Measurements from ENCODE around the gene HOXA10. TPM values are rescaled to one million over a fixed set of nuclear protein-coding genes. Genes with fewer than 3 reads are reported as not detected.

Gene HOXA10
- total RNA-seq, 1 experiment from 2014 or later, result 19.6 TPM

DNA sequence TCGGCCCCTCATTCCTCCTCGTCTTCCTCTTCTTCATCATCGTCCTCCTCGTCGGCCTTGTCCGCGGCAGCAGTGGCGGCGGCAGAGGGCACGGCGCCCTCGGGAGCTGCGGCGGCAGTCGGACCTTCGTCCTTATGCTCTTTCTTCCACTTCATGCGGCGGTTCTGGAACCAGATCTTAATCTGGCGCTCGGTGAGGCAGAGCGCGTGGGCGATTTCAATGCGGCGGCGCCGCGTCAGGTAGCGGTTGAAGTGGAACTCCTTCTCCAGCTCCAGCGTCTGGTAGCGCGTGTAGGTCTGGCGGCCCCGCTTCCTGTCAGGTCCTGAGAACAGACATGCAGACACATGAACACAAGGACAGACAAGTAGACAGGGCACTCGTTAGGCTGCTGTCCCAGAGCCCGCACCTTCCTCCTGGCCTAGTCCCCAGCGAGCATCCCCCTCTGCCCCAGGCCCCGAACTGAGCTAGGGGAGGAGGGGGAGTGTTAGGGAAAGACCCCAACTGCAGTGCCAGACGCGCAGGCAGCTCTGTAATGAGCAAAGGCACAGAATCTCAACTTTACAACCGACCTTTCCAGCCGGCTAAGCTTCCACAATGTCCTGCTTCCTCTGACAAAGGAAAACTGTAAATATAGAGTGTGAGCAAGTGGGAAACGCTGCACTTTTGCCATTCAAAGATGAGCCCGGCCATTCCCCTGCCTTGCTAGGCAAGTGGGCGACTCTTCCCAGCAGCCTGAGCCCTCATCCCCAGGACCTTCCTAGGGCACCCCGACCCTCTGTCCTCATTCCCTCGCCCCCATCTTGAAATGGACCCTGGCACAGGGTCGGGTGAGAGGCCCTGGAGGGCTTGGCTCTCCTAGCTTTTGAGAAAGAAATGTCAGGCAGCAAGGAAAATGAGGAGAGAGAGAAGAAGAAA is 19.0 kb downstream of the HOXA10 start:
- POLR2A ChIA-PET, result no interaction called here
- Histone ChIP-seq H3K27me3 (ENCODE audit: insufficient read depth, low read length) (no peaks in the 10 kb centered on the region), H3K9me2 (ENCODE audit: insufficient read depth) (no peaks in the 10 kb centered on the region), H3K4me2 (ENCODE audit: low read length) (peak overlapping the region; percentile 100), H3K27ac (ENCODE audit: low read depth, low read length) (peak overlapping the region; percentile 91), H3K79me2 (ENCODE audit: insufficient read depth, low read length) (peaks cover 27% of the 10 kb centered on the region), H3K4me1 (ENCODE audit: control insufficient read depth in 1 of 2, insufficient read depth in 2 of 2, low read length in 2 of 2) (peaks cover 15 to 52% of the 10 kb centered on the region in 2 experiments), H3K9ac (ENCODE audit: low read length) (peak overlapping the region; percentile 94), H3K36me3 (ENCODE audit: control insufficient read depth in 1 of 2, insufficient read depth in 2 of 2, low read length in 2 of 2) (no peaks in the 10 kb centered on the region), H3K9me3 (ENCODE audit: control insufficient read depth in 1 of 2, insufficient read depth in 1 of 2, low read depth in 1 of 2, low read length in 2 of 2) (no peaks in the 10 kb centered on the region), H2AFZ (ENCODE audit: low read depth, low read length, poor library complexity, severe bottlenecking) (no peak overlapping the region), H3K4me3 (replicated peaks in 1 of 2; ENCODE audit: low read depth in 1 of 2, low read length in 2 of 2) (peak overlapping the region; percentile 70 to 88), H4K20me1 (ENCODE audit: insufficient read depth) (no peaks in the 10 kb centered on the region)
- RAD21 ChIA-PET (ENCODE audit: low non-redundant PET in 1 of 2, low total read pairs in 2 of 2, uncharacterized antibody in 2 of 2, unreplicated experiment in 2 of 2), result no interaction called here
- no peak for DNase-seq (ENCODE audit: low read depth, low spot score)
- TF ChIP-seq, protein P1, sequence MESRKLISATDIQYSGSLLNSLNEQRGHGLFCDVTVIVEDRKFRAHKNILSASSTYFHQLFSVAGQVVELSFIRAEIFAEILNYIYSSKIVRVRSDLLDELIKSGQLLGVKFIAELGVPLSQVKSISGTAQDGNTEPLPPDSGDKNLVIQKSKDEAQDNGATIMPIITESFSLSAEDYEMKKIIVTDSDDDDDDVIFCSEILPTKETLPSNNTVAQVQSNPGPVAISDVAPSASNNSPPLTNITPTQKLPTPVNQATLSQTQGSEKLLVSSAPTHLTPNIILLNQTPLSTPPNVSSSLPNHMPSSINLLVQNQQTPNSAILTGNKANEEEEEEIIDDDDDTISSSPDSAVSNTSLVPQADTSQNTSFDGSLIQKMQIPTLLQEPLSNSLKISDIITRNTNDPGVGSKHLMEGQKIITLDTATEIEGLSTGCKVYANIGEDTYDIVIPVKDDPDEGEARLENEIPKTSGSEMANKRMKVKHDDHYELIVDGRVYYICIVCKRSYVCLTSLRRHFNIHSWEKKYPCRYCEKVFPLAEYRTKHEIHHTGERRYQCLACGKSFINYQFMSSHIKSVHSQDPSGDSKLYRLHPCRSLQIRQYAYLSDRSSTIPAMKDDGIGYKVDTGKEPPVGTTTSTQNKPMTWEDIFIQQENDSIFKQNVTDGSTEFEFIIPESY (IDR thresholded peaks at IDR 0.05; ENCODE audit: extremely low read depth, insufficient replicate concordance, low read length), result no peak
- TF ChIP-seq FOSL1 (IDR thresholded peaks at IDR 0.05; ENCODE audit: low read depth) (no peak), CEBPB (IDR thresholded peaks at IDR 0.05; ENCODE audit: low read depth) (no peak), SIN3A (IDR thresholded peaks at IDR 0.05; ENCODE audit: low read depth) (no peak), ZNF274 (IDR thresholded peaks at IDR 0.05; ENCODE audit: low read depth, low read length) (no peak), ELF1 (IDR thresholded peaks at IDR 0.05; ENCODE audit: borderline replicate concordance, low read depth) (no peak), POLR2AphosphoS5 (IDR thresholded peaks at IDR 0.05; ENCODE audit: low read depth, low read length) (no peak)
- intact Hi-C loops (cut with micrococcal nuclease), result loop anchor here (5.0 kb wide), 1 partner anchor 303 kb away; no protein-coding TSS in a partner anchor
- no TSS peak for BruUV-seq (replicated peaks)
- CTCF ChIA-PET, result interaction anchor here (2.0 kb wide), 1 partner anchor 11 kb away, joined by 4 read pairs; no protein-coding TSS in a partner anchor
- no peak for ATAC-seq
